ENCODE data around the gene TUBB2A.
"Not testable (repeated sequence)": the region's sequence is repeated elsewhere in the genome, so short reads cannot be mapped to it uniquely, and the experiment has no call there.

TUBB2A gene

DNA sequence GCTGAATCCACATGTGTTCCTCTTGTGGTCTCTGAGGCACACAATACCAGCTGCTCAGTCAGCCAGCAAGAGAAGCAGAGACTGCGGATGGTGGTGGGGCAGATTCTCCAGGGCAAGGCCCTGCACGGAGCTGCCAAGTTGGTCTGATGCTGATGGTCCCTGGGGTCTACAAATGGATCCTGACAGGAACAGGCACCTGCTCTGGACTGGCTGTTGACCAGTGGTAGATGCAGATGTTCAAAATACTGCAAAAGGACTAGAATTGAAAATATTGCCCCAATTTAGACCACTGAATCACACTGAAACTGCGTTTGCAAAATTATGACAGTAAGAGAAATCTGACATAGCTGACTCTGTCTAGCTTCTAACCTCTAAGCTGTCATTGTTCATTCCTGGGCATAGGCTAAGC lies 29.6 kb upstream of the TUBB2A start:
- Histone ChIP-seq H3K36me3 (ENCODE audit: control insufficient read depth, insufficient read depth, low read length) (no peaks in the 10 kb centered on the region), H3K9me3 (ENCODE audit: control insufficient read depth, low read length) (no peaks in the 10 kb centered on the region), H3K4me2 (ENCODE audit: low read length) (no peak overlapping the region), H3K4me1 (no peaks in the 10 kb centered on the region), H3K9ac (no peak overlapping the region), H3K79me2 (no peaks in the 10 kb centered on the region), H3K4me3 (ENCODE audit: low read depth, low read length) (no peak overlapping the region), H3K27ac (no peak overlapping the region), H3K27me3 (ENCODE audit: control insufficient read depth, insufficient read depth, low read length) (no peaks in the 10 kb centered on the region), H2AFZ (no peak overlapping the region)
- no peak for TF ChIP-seq CTCF (IDR thresholded peaks at IDR 0.05)

DNA sequence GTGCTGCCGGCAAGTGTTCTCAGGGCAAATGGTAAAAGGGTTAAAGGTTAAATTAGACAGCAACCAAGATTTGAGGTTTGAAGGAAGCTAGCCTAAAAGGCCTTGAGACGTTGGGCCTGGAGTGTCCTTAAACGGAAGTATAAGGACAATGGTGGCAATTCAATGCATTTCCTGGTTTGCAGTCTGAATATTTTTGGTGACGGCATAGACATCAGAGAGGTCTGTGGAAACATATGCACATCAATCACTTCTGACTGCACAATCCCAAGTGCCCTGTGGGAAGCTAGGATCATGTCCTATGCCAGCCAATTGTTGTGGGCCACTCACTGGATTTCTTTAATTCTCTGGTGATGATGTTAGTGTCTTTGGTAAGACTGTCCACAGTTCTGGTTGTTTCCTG lies 25.7 kb upstream of the TUBB2A start:
- no peak overlapping the region for H2AFZ ChIP-seq
- no peaks in the 10 kb centered on the region for H3K4me1 ChIP-seq
- no peak overlapping the region for H3K4me3 ChIP-seq (ENCODE audit: low read depth, low read length)
- no peaks in the 10 kb centered on the region for H3K9me3 ChIP-seq (ENCODE audit: control insufficient read depth, low read length)
- H3K4me2 ChIP-seq (ENCODE audit: low read length) = no peak overlapping the region
- TF ChIP-seq CTCF (IDR thresholded peaks at IDR 0.05) = no peak
- no peak overlapping the region for H3K27ac ChIP-seq
- no peaks in the 10 kb centered on the region for H3K79me2 ChIP-seq
- H3K36me3 ChIP-seq (ENCODE audit: control insufficient read depth, insufficient read depth, low read length) = no peaks in the 10 kb centered on the region
- no peaks in the 10 kb centered on the region for H3K27me3 ChIP-seq (ENCODE audit: control insufficient read depth, insufficient read depth, low read length)
- H3K9ac ChIP-seq = no peak overlapping the region

GRCh38 chr6:3181105-3181504 lies 23.8 kb upstream of the TUBB2A start:
- no peak overlapping the region for H3K4me3 ChIP-seq (ENCODE audit: low read depth, low read length)
- no peaks in the 10 kb centered on the region for H3K36me3 ChIP-seq (ENCODE audit: control insufficient read depth, insufficient read depth, low read length)
- no peak overlapping the region for H3K27ac ChIP-seq
- H3K9me3 ChIP-seq (ENCODE audit: control insufficient read depth, low read length) = no peaks in the 10 kb centered on the region
- no peak overlapping the region for H2AFZ ChIP-seq
- no peaks in the 10 kb centered on the region for H3K27me3 ChIP-seq (ENCODE audit: control insufficient read depth, insufficient read depth, low read length)
- H3K9ac ChIP-seq = no peak overlapping the region
- H3K4me2 ChIP-seq (ENCODE audit: low read length) = no peak overlapping the region
- H3K4me1 ChIP-seq = no peaks in the 10 kb centered on the region
- no peak for TF ChIP-seq CTCF (IDR thresholded peaks at IDR 0.05)
- no peaks in the 10 kb centered on the region for H3K79me2 ChIP-seq

DNA sequence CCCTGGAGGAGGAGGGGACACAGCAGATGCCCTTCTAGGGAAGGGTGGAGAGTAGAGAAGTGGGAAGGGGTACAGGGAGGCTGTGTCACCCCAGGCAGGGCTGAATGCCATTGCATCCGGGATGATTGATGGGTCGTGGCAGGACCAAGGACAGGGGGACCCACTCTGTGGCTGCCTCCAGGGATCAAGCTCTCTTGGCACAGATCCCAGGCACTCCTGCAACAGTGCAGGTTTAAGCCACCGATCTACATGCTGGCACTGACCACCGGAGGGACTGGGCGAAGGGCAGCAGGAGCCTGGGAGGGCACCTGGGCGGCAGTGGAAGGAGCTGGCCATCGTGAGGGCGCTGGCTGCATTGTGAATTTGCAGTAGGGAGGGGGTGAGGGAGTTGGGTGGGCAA lies 22.6 kb upstream of the TUBB2A start:
- H2AFZ ChIP-seq; H3K4me3 ChIP-seq (ENCODE audit: low read depth, low read length); H3K27ac ChIP-seq; H3K79me2 ChIP-seq; H3K36me3 ChIP-seq (ENCODE audit: control insufficient read depth, insufficient read depth, low read length); H3K4me1 ChIP-seq; H3K9me3 ChIP-seq (ENCODE audit: control insufficient read depth, low read length); H3K4me2 ChIP-seq (ENCODE audit: low read length); H3K9ac ChIP-seq; H3K27me3 ChIP-seq (ENCODE audit: control insufficient read depth, insufficient read depth, low read length): not testable (repeated sequence)

DNA sequence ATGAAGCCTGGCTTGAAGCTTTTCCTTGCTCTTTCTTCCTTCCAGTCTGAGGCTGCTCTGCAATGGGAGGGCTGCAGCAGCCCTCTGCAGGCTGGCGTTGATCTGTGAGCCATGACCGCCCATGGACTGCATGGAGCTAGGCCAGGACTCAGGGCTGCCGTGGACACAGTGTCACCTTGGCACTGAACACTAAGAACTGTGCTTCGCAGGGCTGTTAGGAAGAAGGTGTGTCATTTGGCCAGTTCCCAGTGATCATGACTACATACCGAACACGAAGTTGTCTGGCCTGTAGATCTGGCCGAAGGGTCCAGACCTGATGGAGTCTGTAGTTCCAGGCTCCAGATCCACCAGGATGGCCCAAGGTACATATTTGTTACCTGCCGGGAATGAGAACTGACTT lies 21.3 kb upstream of the TUBB2A start:
- H3K4me1 ChIP-seq; H3K4me2 ChIP-seq (ENCODE audit: low read length); H3K9ac ChIP-seq; H3K79me2 ChIP-seq; H3K4me3 ChIP-seq (ENCODE audit: low read depth, low read length); H3K27me3 ChIP-seq (ENCODE audit: control insufficient read depth, insufficient read depth, low read length); H2AFZ ChIP-seq; H3K36me3 ChIP-seq (ENCODE audit: control insufficient read depth, insufficient read depth, low read length); H3K27ac ChIP-seq; H3K9me3 ChIP-seq (ENCODE audit: control insufficient read depth, low read length): not testable (repeated sequence)

GRCh38 chr6:3176562-3177355 lies 19.4 kb upstream of the TUBB2A start:
- H3K27me3 ChIP-seq (ENCODE audit: control insufficient read depth, insufficient read depth, low read length) = no peaks in the 10 kb centered on the region
- no peaks in the 10 kb centered on the region for H3K9me3 ChIP-seq (ENCODE audit: control insufficient read depth, low read length)
- no peaks in the 10 kb centered on the region for H3K4me1 ChIP-seq
- no peak overlapping the region for H3K9ac ChIP-seq
- H3K4me3 ChIP-seq (ENCODE audit: low read depth, low read length) = no peak overlapping the region
- no peak overlapping the region for H3K27ac ChIP-seq
- TF ChIP-seq CTCF (IDR thresholded peaks at IDR 0.05) = no peak
- H3K79me2 ChIP-seq = no peaks in the 10 kb centered on the region
- H3K36me3 ChIP-seq (ENCODE audit: control insufficient read depth, insufficient read depth, low read length) = no peaks in the 10 kb centered on the region
- H3K4me2 ChIP-seq (ENCODE audit: low read length) = no peak overlapping the region
- H2AFZ ChIP-seq = no peak overlapping the region

Measured in parathyroid adenoma (tissue), 2 donors.